HCT116 (cell line): ENCODE data around the gene CTBP1. TPM values are rescaled to one million over a fixed set of nuclear protein-coding genes. Genes with fewer than 3 reads are reported as not detected.

ENCODE experiments used
- ATAC-seq: fragments of 200-7000 bp; cut with Tn5 transposase; 2 replicates; pipeline ENCODE4 v1.9.1; 2020; ENCODE audit warnings: mild to moderate bottlenecking, moderate library complexity
- BruUV-seq: library from RNA; stranded (reverse); fragments of 400-500 nt; replicated peaks from 2 replicates; lab custom pipeline; 2021; lab: Mats Ljungman, UMichigan
- CTCF ChIA-PET: fragments of 300-600 bp; sonication (Branson Sonifier 250); formaldehyde crosslinking; loops from one replicate; lab custom pipeline; 2021; ENCODE audit warnings: antibody characterized with exemption; lab: Charles Lee
- POLR2A ChIA-PET: fragments of 300-600, 350-600 bp; sonication (Branson Sonifier 250); formaldehyde crosslinking; loops from one replicate; lab custom pipeline; 2021; ENCODE audit warnings: antibody characterized with exemption; lab: Charles Lee
- RAD21 ChIA-PET, 2 experiments: fragments of 300-600 bp; sonication (Branson Sonifier 250); formaldehyde crosslinking; loops; one replicate each; lab custom pipeline; 2023; ENCODE audit warnings: low total read pairs in 2 of 2; ENCODE audit not compliant: uncharacterized antibody in 2 of 2, unreplicated experiment in 2 of 2, low non-redundant PET in 1 of 2; lab: Charles Lee
- DNase-seq: peaks from one replicate; pipeline ENCODE4 v3.0.0-alpha.2; 2010; ENCODE audit warnings: low read depth, low spot score
- H2AFZ ChIP-seq: fragments of 200-600 bp; shearing (Covaris generic), sonication (generic); 2 replicates; pipeline ENCODE4 v1.6.1; 2017; ENCODE audit warnings: low read depth, mixed run types, mixed read lengths, antibody characterized with exemption, low read length; ENCODE audit not compliant: poor library complexity, severe bottlenecking
- H3K27ac ChIP-seq: 2 replicates; pipeline ENCODE4 v1.5.1; 2012; ENCODE audit warnings: low read depth, low read length
- H3K27me3 ChIP-seq: fragments of 200-600 bp; sonication (generic); 2 replicates; pipeline ENCODE4 v1.6.1; 2016; ENCODE audit warnings: mixed run types, low read length, mixed read lengths; ENCODE audit not compliant: insufficient read depth
- H3K36me3 ChIP-seq, 2 experiments: fragments of 200-500 bp in 1 of 2; fragments of 200-600 bp in 1 of 2; sonication (Bioruptor generic) in 1 of 2; sonication (generic) in 1 of 2; 2 replicates each; pipeline versions ENCODE4 v1.5.1 to v1.6.1; 2014 to 2016; ENCODE audit warnings: low read length in 2 of 2, inconsistent platforms in 1 of 2, mixed read lengths in 1 of 2, mixed run types in 1 of 2; ENCODE audit not compliant: insufficient read depth in 2 of 2, control insufficient read depth in 1 of 2
- H3K4me1 ChIP-seq, 2 experiments: fragments of 200-600 bp in 1 of 2; sonication (generic) in 1 of 2; 2 replicates each; pipeline versions ENCODE4 v1.5.1 to v1.6.1; 2012 to 2017; ENCODE audit warnings: low read length in 2 of 2, inconsistent platforms in 1 of 2, mild to moderate bottlenecking in 1 of 2, mixed read lengths in 1 of 2, mixed run types in 1 of 2, moderate library complexity in 1 of 2; ENCODE audit not compliant: insufficient read depth in 2 of 2, control insufficient read depth in 1 of 2
- H3K4me2 ChIP-seq: fragments of 200-600 bp; sonication (generic); 2 replicates; pipeline ENCODE4 v1.6.1; 2017; ENCODE audit warnings: mixed run types, low read length, mixed read lengths
- H3K4me3 ChIP-seq, 2 experiments: fragments of 200-600 bp in 1 of 2; sonication (generic) in 1 of 2; replicated peaks in 1 of 2; 2 replicates each; pipeline ENCODE4 v1.5.1; 2011 to 2016; ENCODE audit warnings: low read length in 2 of 2, control low read depth in 1 of 2, low read depth in 1 of 2, mild to moderate bottlenecking in 1 of 2, mixed read lengths in 1 of 2, mixed run types in 1 of 2
- H3K79me2 ChIP-seq: fragments of 200-600 bp; sonication (generic); 2 replicates; pipeline ENCODE4 v1.6.1; 2017; ENCODE audit warnings: mild to moderate bottlenecking, mixed run types, low read length, moderate library complexity, mixed read lengths; ENCODE audit not compliant: insufficient read depth
- H3K9ac ChIP-seq: fragments of 200-600 bp; sonication (generic); 2 replicates; pipeline ENCODE4 v1.6.1; 2016; ENCODE audit warnings: low read length, mixed read lengths
- H3K9me2 ChIP-seq: fragments of 200-600 bp; sonication (generic), shearing (Covaris generic); 2 replicates; pipeline ENCODE4 v1.6.1; 2017; ENCODE audit warnings: mixed run types, mild to moderate bottlenecking, moderate library complexity; ENCODE audit not compliant: insufficient read depth
- H3K9me3 ChIP-seq, 2 experiments: fragments of 200-500 bp in 1 of 2; fragments of 200-600 bp in 1 of 2; sonication (Bioruptor generic) in 1 of 2; sonication (generic) in 1 of 2; 2 replicates each; pipeline ENCODE4 v1.6.1; 2014 to 2017; ENCODE audit warnings: low read length in 2 of 2, mixed read lengths in 2 of 2, inconsistent platforms in 1 of 2, low read depth in 1 of 2, mild to moderate bottlenecking in 1 of 2, mixed run types in 1 of 2, moderate library complexity in 1 of 2; ENCODE audit not compliant: control insufficient read depth in 1 of 2, insufficient read depth in 1 of 2
- H4K20me1 ChIP-seq: fragments of 200-600 bp; sonication (generic), shearing (Covaris generic); 2 replicates; pipeline ENCODE4 v1.6.1; 2017; ENCODE audit warnings: mixed run types, mild to moderate bottlenecking, moderate library complexity; ENCODE audit not compliant: insufficient read depth
- CBX3 ChIP-seq: IDR thresholded peaks from 2 replicates; pipeline ENCODE4 v1.6.1; 2012; ENCODE audit warnings: low read depth
- CEBPB ChIP-seq: IDR thresholded peaks from 2 replicates; pipeline ENCODE4 v1.6.1; 2012; ENCODE audit warnings: low read depth
- CTCF ChIP-seq, 3 experiments: fragments of 200-600 bp in 1 of 3; sonication (generic) in 1 of 3; IDR thresholded peaks in 2 of 3; conservative IDR thresholded peaks in 1 of 3; 2 replicates each; pipeline ENCODE4 v1.5.1; 2012 to 2017; ENCODE audit warnings: low read depth in 2 of 3, low read length in 2 of 3, antibody characterized with exemption in 1 of 3, borderline replicate concordance in 1 of 3, control low read depth in 1 of 3, mild to moderate bottlenecking in 1 of 3, mixed read lengths in 1 of 3, mixed run types in 1 of 3, moderate library complexity in 1 of 3; ENCODE audit not compliant: insufficient read depth in 1 of 3
- EGR1 ChIP-seq: IDR thresholded peaks from 2 replicates; pipeline ENCODE4 v1.6.1; 2012; ENCODE audit warnings: low read depth
- ELF1 ChIP-seq: IDR thresholded peaks from 2 replicates; pipeline ENCODE4 v1.6.1; 2012; ENCODE audit warnings: low read depth, borderline replicate concordance
- EZH2 ChIP-seq: fragments of 200-600 bp; sonication (generic); IDR thresholded peaks from 2 replicates; pipeline ENCODE4 v1.6.1; 2017; ENCODE audit warnings: antibody characterized with exemption, mixed run types
- EZH2phosphoT487 ChIP-seq: fragments of 200-600 bp; IDR thresholded peaks from 2 replicates; pipeline ENCODE4 v1.6.1; 2018; ENCODE audit warnings: antibody characterized with exemption, borderline replicate concordance
- FOSL1 ChIP-seq: IDR thresholded peaks from 2 replicates; pipeline ENCODE4 v1.6.1; 2012; ENCODE audit warnings: low read depth
- MAX ChIP-seq: IDR thresholded peaks from 2 replicates; pipeline ENCODE4 v1.6.1; 2012
- POLR2A ChIP-seq: IDR thresholded peaks from 2 replicates; pipeline ENCODE4 v1.7.0; 2011; ENCODE audit warnings: borderline replicate concordance; ENCODE audit not compliant: insufficient read depth, insufficient read length; ENCODE audit errors: extremely low read depth
- POLR2AphosphoS5 ChIP-seq: IDR thresholded peaks from 2 replicates; pipeline ENCODE4 v1.6.1; 2011; ENCODE audit warnings: mild to moderate bottlenecking, low read depth, low read length, moderate library complexity
- RAD21 ChIP-seq: IDR thresholded peaks from 2 replicates; pipeline ENCODE4 v1.6.1; 2012; ENCODE audit warnings: low read depth, mild to moderate bottlenecking
- SIN3A ChIP-seq: IDR thresholded peaks from 2 replicates; pipeline ENCODE4 v1.6.1; 2012; ENCODE audit warnings: low read depth
- SP1 ChIP-seq: IDR thresholded peaks from 2 replicates; pipeline ENCODE4 v1.6.1; 2012; ENCODE audit warnings: low read depth
- TCF7L2 ChIP-seq: IDR thresholded peaks from 2 replicates; pipeline ENCODE4 v1.7.0; 2011; ENCODE audit warnings: borderline replicate concordance, inconsistent platforms; ENCODE audit not compliant: insufficient read depth, insufficient read length; ENCODE audit errors: extremely low read depth
- YY1 ChIP-seq: IDR thresholded peaks from 2 replicates; pipeline ENCODE4 v1.6.1; 2011; ENCODE audit warnings: low read length, low read depth, moderate library complexity, mild to moderate bottlenecking; ENCODE audit not compliant: insufficient replicate concordance; ENCODE audit errors: extremely low read depth
- ZBTB33 ChIP-seq: IDR thresholded peaks from 2 replicates; pipeline ENCODE4 v1.6.1; 2011; ENCODE audit warnings: mild to moderate bottlenecking, low read length, moderate library complexity; ENCODE audit not compliant: insufficient replicate concordance; ENCODE audit errors: extremely low read depth
- ZFX ChIP-seq: fragments of 450-650 bp; IDR thresholded peaks from 2 replicates; pipeline ENCODE4 v1.6.1; 2017
- ZNF274 ChIP-seq: fragments of 200-500 bp; sonication (Bioruptor generic); IDR thresholded peaks from 2 replicates; pipeline ENCODE4 v1.6.1; 2014; ENCODE audit warnings: mild to moderate bottlenecking, low read depth, low read length, inconsistent platforms
- intact Hi-C: fragments of 100-400 bp; cut with micrococcal nuclease; formaldehyde crosslinking; loops from 2 replicates; pipeline ENCODE4 v1.10.0; 2022
- total RNA-seq: library from RNA; stranded (reverse); gene quantifications from one replicate; pipeline ENCODE4 v1.2.1, GENCODE V29; 2021; ENCODE audit not compliant: unreplicated experiment
- TF ChIP-seq, protein P1 (sequence below): IDR thresholded peaks from 2 replicates; pipeline ENCODE4 v1.6.1; 2012

The CTBP1 gene
- total RNA-seq, 1 experiment from 2014 or later: 175 TPM

- Histone ChIP-seq H3K27me3 (no peaks in the 10 kb centered on the region), H3K9me2 (no peaks in the 10 kb centered on the region), H3K9me3 (no peaks in the 10 kb centered on the region), H4K20me1 (no peaks in the 10 kb centered on the region), H2AFZ (no peak overlapping the region), H3K4me2 (no peak overlapping the region), H3K9ac (no peak overlapping the region), H3K27ac (no peak overlapping the region), H3K4me3 (no peak overlapping the region), H3K79me2 (peaks cover 11% of the 10 kb centered on the region; the same call in 1 of the 2 replicates), H3K4me1 (no peaks in the 10 kb centered on the region), H3K36me3 (peaks cover 19% of the 10 kb centered on the region in 2 experiments; a peak in 3 of 4 replicates)
- no TSS peak for BruUV-seq
- no peak for TF ChIP-seq SIN3A
- no peak for TF ChIP-seq SP1
- no peak for TF ChIP-seq CTCF (IDR thresholded peaks at IDR 0.05 in 2 of 3, conservative IDR thresholded peaks at IDR 0.05 in 1 of 3; ENCODE audit: borderline replicate concordance in 1 of 3, insufficient read depth in 1 of 3, low read depth in 2 of 3, low read length in 2 of 3)
- no peak for TF ChIP-seq EZH2phosphoT487
- no peak for TF ChIP-seq EGR1
- no peak for TF ChIP-seq EZH2
- no peak for TF ChIP-seq CEBPB
- TF ChIP-seq CBX3: no peak
- no peak for TF ChIP-seq POLR2A
- TF ChIP-seq YY1: no peak
- no peak for TF ChIP-seq ZFX
- no peak for TF ChIP-seq MAX
- TF ChIP-seq ZNF274: no peak
- TF ChIP-seq ELF1: no peak
- no peak for TF ChIP-seq RAD21
- no peak for TF ChIP-seq POLR2AphosphoS5
- TF ChIP-seq TCF7L2: no peak
- TF ChIP-seq ZBTB33: no peak
- no peak for TF ChIP-seq FOSL1
- TF ChIP-seq, protein P1, sequence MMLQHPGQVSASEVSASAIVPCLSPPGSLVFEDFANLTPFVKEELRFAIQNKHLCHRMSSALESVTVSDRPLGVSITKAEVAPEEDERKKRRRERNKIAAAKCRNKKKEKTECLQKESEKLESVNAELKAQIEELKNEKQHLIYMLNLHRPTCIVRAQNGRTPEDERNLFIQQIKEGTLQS: no peak
- ChIA-PET RAD21 (no interaction called here), POLR2A (interaction anchor here (0.6 kb wide), 1 partner anchor 9 kb away, joined by 3 read pairs; no protein-coding TSS in a partner anchor), CTCF (no interaction called here)
- ATAC-seq: no peak
- DNase-seq: no peak
- intact Hi-C loops: no loop called here
Observed at GRCh38 chr4:1214101-1215095, 34.5 kb downstream of the CTBP1 start.
